Gastrocnemius medialis (tissue), 4 donors: ENCODE results near the gene AMIGO3. TPM values are rescaled to one million over a fixed set of nuclear protein-coding genes. Genes with fewer than 3 reads are reported as not detected.

Source experiments
- ATAC-seq, 2 donors: fragments of 150-250 bp; one replicate each; pipeline ENCODE4 v1.9.1; 2016
- DNase-seq, 2 donors: peaks; one replicate each; pipeline ENCODE4 v3.0.0-alpha.2; 2019
- H3K27ac ChIP-seq, 4 donors: fragments of 200-600 bp; sonication (generic); 1 replicate in 1 of 4; 2 replicates in 3 of 4; pipeline ENCODE4 v1.5.1; 2016 to 2018; ENCODE audit warnings: mild to moderate bottlenecking in 2 of 4, moderate library complexity in 1 of 4
- H3K27me3 ChIP-seq, 3 donors: fragments of 200-600 bp; sonication (generic) in 2 of 3; 1 replicate in 1 of 3; 2 replicates in 2 of 3; pipeline versions ENCODE4 v1.5.1 to v1.6.0; 2016 to 2019; ENCODE audit warnings: mild to moderate bottlenecking in 1 of 3, moderate library complexity in 1 of 3
- H3K36me3 ChIP-seq, 2 donors: fragments of 200-600 bp; sonication (generic) in 1 of 2; one replicate each; pipeline ENCODE4 v1.5.1; 2017 to 2018
- H3K4me1 ChIP-seq, 2 donors: fragments of 200-600 bp; sonication (generic) in 1 of 2; one replicate each; pipeline ENCODE4 v1.5.1; 2016 to 2017; ENCODE audit warnings: mild to moderate bottlenecking in 2 of 2
- H3K4me3 ChIP-seq, 4 donors: fragments of 200-600 bp; sonication (generic) in 3 of 4; 1 replicate in 1 of 4; 2 replicates in 3 of 4; pipeline ENCODE4 v1.5.1; 2016 to 2019; ENCODE audit warnings: mild to moderate bottlenecking in 2 of 4
- H3K9me3 ChIP-seq, 3 donors: fragments of 200-600 bp; sonication (generic) in 2 of 3; 1 replicate in 1 of 3; 2 replicates in 2 of 3; pipeline ENCODE4 v1.5.1; 2016 to 2019
- CTCF ChIP-seq, 5 experiments: fragments of 450-650 bp in 3 of 5; fragments of 200-600 bp in 2 of 5; sonication (generic) in 2 of 5; IDR thresholded peaks in 4 of 5; conservative IDR thresholded peaks in 1 of 5; 1 replicate in 4 of 5; 2 replicates in 1 of 5; pipeline ENCODE4 v1.5.1; 2016 to 2019; ENCODE audit warnings: antibody characterized with exemption in 5 of 5, mild to moderate bottlenecking in 3 of 5, moderate library complexity in 3 of 5
- POLR2A ChIP-seq, 2 donors: fragments of 450-650 bp; IDR thresholded peaks; one replicate each; pipeline ENCODE4 v1.6.1; 2017; ENCODE audit warnings: antibody characterized with exemption in 2 of 2, mild to moderate bottlenecking in 2 of 2, moderate library complexity in 2 of 2
- in situ Hi-C, 4 donors: fragments of 200-750 bp; cut with MboI; loops; one replicate each; pipeline versions ENCODE4 v1.15.0 to v1.8.0; 2017; ENCODE audit warnings: low sequenced_read_pairs in 4 of 4
- intact Hi-C: fragments of 100-400 bp; cut with DNase I; formaldehyde crosslinking; loops from one replicate; pipeline ENCODE4 v1.15.1; 2023; ENCODE audit warnings: low total_unique reads
- total RNA-seq, 4 donors: library from RNA; depleted of rRNA; stranded (reverse); fragments of >200 nt; gene quantifications; one replicate each; pipeline versions ENCODE4 v1.1.0 to v1.2.3, GENCODE V29; 2016

Gene AMIGO3
- total RNA-seq, 4 donors from 2014 or later: 0.10 to 0.76 (median 0.42) TPM; not detected in 1

DNA sequence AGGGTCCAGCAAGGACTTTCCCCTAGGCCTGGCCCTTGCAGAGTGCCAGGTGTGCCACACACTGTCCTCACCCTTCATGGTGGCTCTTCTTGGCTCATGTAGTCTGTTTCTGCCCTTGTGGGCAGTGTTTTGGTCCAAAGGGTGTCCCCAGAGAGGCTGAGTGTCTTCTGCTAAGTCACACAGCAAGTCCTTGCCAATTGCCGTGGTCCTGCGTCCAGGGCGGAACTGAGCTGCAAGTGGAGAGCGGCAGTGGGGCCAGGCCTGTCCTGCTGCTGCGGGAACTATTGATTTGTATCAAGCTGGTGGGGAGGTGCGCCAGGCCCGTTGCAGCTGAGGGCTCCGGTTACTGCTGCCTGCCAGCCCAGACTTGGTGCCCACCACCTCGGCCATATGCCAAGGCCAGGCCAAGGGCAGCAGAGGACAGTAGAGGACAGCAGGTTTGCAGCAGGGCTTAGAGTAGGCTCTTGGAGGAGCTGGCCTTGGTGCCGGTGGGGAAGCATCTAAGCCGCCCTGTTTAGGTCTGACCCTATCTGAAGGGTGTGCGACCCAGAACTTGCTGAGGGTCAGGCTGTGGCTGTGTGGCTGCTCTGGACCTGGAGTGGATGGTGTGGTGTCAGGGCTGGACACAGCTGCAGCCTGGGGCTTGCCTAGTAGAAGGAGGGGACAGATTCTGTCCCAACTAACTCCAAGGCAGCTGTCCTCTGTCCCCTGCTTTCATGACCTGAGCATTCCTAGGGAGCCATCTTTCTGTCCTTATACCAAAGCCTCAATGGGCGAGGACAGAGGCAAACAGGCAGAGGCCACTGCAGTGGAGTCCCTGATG lies 4.5 kb downstream of the AMIGO3 start:
- Histone ChIP-seq H3K4me1 (peaks cover 14 to 36% of the 10 kb centered on the region in 2 donors), H3K27me3 (no peaks in the 10 kb centered on the region), H3K36me3 (peaks cover 0 to 18% of the 10 kb centered on the region in 2 donors), H3K4me3 (no peak overlapping the region), H3K9me3 (no peaks in the 10 kb centered on the region), H3K27ac (peak overlapping the region in 2 of 4 donors; percentile 33 to 75)
- intact Hi-C loops (no loop called here), in situ Hi-C loops (no loop called here)
- no peak for TF ChIP-seq POLR2A (IDR thresholded peaks at IDR 0.05)
- TF ChIP-seq CTCF (IDR thresholded peaks at IDR 0.05 in 4 of 5, conservative IDR thresholded peaks at IDR 0.05 in 1 of 5): no peak
- ATAC-seq (no peak), DNase-seq (no peak)

DNA sequence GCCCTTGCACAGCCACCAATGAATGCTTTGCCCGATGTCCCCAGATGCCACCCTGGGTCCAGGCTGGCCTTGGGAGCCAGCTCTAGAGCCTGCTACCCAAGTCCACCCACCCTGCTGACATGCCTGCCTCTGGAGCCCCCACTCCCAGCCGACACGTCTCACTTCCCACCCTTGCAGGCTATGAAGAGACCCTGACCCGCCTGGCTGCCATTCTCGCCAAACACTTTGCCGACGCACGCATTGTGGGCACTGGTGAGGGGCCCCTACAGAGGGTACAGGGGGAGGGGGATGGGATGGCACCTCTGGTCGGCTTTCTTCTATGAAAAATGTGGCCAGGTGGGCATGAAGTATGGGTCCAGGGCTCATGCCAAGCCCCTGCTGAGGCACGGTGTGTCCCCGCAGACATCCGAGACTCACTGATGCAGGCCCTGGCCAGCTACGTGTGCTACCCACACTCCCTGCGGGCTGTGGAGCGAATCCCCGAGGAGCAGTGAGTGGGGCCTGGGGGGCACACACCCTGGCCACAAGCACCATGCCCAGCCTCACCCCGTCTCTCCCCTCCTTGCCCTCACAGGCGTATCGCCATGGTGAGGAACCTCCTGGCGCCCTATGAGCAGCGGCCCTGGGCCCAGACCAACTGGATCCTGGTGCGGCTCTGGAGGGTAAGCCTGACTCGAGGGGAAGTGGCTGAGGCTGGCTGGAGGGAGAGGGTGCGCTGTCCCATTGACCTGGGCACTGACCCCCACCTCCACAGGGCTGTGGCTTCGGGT lies 6.0 kb downstream of the AMIGO3 start:
- Histone ChIP-seq H3K4me3 (no peak overlapping the region), H3K27ac (peak overlapping the region in 2 of 4 donors; percentile 10 to 75), H3K36me3 (peaks cover 0 to 18% of the 10 kb centered on the region in 2 donors), H3K9me3 (no peaks in the 10 kb centered on the region), H3K4me1 (peaks cover 7 to 22% of the 10 kb centered on the region in 2 donors), H3K27me3 (no peaks in the 10 kb centered on the region)
- ATAC-seq (no peak), DNase-seq (peak in 1 of 2 donors; percentile 13)
- in situ Hi-C loops: no loop called here
- intact Hi-C loops: no loop called here
- TF ChIP-seq CTCF (IDR thresholded peaks at IDR 0.05 in 4 of 5, conservative IDR thresholded peaks at IDR 0.05 in 1 of 5) (no peak), POLR2A (IDR thresholded peaks at IDR 0.05) (no peak)

DNA sequence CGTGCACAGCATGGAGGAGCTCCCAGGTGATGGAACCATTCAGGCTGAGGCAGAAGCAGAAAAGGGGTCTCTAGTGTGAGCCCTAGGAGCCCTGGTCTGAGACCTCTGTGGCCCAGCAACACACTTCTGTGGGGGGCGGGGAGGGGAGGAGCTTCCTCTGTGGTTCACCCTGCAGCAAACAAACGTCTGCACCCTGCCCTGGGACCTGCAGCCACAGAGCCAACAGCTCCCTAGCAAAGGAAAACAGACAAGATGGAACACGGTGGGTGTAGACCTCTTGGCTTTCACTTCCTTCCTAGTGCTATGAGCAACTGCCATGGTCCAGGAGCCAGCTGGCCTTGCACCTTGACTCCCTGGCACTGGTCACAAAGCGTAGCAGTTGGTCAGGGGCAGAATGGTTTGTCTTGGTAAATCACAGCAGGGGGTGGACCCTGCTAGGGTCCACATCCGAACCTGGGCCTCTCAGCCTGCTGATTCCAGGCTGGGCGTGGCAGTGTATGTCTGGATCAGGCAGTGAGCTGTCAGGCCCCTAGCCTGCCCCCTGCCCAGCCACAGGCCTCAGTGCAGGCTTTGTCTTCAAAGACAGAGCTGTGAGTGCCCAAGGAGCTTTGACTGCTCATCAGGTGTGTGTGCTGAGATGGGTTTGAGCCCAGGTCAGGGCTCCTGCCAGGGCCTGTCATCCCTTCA lies 6.7 kb downstream of the AMIGO3 start:
- Histone ChIP-seq H3K4me3 (no peak overlapping the region), H3K36me3 (peaks cover 0 to 18% of the 10 kb centered on the region in 2 donors), H3K9me3 (no peaks in the 10 kb centered on the region), H3K27ac (peak overlapping the region in 1 of 4 donors; percentile 75), H3K4me1 (peaks cover 7 to 22% of the 10 kb centered on the region in 2 donors), H3K27me3 (no peaks in the 10 kb centered on the region)
- in situ Hi-C loops: no loop called here
- ATAC-seq: peak in 1 of 2 donors; percentile 46
- intact Hi-C loops: no loop called here
- DNase-seq: peak in 1 of 2 donors; percentile 16
- TF ChIP-seq POLR2A (IDR thresholded peaks at IDR 0.05) (no peak), CTCF (IDR thresholded peaks at IDR 0.05 in 4 of 5, conservative IDR thresholded peaks at IDR 0.05 in 1 of 5) (no peak)

- DNase-seq: peak in 1 of 2 donors; percentile 6
- Histone ChIP-seq H3K27me3 (no peaks in the 10 kb centered on the region), H3K9me3 (no peaks in the 10 kb centered on the region), H3K4me3 (no peak overlapping the region), H3K36me3 (peaks cover 0 to 19% of the 10 kb centered on the region in 2 donors), H3K27ac (no peak overlapping the region), H3K4me1 (peaks cover 7 to 22% of the 10 kb centered on the region in 2 donors)
- ATAC-seq: no peak
- in situ Hi-C loops: no loop called here
- intact Hi-C loops: no loop called here
- TF ChIP-seq POLR2A (IDR thresholded peaks at IDR 0.05) (no peak), CTCF (IDR thresholded peaks at IDR 0.05 in 4 of 5, conservative IDR thresholded peaks at IDR 0.05 in 1 of 5) (no peak)
Measured at GRCh38 chr3:49712166-49712565, 7.3 kb downstream of the AMIGO3 start.
